ENCODE results near the gene CDC42EP2.

The CDC42EP2 gene

GRCh38 chr11:65310215-65310614 lies 4.5 kb upstream of the CDC42EP2 start:
- TF ChIP-seq, protein P1, sequence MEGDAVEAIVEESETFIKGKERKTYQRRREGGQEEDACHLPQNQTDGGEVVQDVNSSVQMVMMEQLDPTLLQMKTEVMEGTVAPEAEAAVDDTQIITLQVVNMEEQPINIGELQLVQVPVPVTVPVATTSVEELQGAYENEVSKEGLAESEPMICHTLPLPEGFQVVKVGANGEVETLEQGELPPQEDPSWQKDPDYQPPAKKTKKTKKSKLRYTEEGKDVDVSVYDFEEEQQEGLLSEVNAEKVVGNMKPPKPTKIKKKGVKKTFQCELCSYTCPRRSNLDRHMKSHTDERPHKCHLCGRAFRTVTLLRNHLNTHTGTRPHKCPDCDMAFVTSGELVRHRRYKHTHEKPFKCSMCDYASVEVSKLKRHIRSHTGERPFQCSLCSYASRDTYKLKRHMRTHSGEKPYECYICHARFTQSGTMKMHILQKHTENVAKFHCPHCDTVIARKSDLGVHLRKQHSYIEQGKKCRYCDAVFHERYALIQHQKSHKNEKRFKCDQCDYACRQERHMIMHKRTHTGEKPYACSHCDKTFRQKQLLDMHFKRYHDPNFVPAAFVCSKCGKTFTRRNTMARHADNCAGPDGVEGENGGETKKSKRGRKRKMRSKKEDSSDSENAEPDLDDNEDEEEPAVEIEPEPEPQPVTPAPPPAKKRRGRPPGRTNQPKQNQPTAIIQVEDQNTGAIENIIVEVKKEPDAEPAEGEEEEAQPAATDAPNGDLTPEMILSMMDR (IDR thresholded peaks at IDR 0.05; ENCODE audit: low read depth, low read length), result no peak
- no peak overlapping the region for H3K4me3 ChIP-seq (ENCODE audit: low read depth, low read length)

DNA sequence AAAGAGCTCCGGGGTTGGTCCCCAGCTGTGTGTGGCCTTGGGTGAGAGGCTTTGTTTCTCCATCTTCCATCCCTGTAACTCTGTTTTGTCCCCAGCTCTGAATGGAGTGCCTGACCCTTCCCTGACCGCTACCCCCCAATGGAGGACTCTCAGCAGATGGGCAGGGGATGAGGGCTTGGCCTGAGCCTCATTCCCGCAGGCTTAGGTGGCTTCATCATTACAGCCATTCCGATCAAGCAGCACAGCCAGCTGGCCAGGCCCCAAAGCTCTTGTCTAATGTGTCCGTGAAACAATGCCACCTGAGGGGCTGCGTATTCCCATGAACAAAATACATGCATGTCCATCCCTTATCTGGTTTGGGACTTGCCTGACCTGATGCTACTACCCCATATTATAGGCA lies 3.9 kb upstream of the CDC42EP2 start:
- H3K4me3 ChIP-seq (ENCODE audit: low read depth, low read length), result no peak overlapping the region
- TF ChIP-seq, protein P1 (IDR thresholded peaks at IDR 0.05; ENCODE audit: low read depth, low read length), result no peak

DNA sequence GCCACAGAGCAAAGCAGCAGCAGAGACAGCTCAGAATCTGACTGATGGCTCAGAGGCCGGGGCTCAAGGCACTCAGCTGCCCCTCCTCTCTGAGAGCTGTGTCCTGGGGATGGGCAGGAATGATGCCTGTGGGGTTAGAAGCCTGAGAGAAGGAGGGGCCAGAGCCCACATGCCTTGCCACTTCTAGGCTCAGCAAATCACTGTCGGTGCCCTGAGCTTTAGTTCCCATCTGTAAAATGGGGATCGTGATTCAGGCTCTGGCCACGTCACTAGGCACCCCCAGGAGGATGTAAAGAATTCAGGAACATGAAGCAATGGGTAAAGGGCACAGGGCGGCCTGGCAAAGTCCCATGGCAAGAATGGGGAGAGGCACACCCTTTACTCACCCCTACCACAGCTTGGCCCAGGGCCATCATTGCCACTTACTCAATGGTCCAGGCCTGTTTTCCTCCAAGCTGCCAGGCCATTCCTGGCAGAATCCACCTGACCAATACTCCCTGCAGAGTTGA lies 3.4 kb upstream of the CDC42EP2 start:
- H3K4me3 ChIP-seq (ENCODE audit: low read depth, low read length), result no peak overlapping the region

DNA sequence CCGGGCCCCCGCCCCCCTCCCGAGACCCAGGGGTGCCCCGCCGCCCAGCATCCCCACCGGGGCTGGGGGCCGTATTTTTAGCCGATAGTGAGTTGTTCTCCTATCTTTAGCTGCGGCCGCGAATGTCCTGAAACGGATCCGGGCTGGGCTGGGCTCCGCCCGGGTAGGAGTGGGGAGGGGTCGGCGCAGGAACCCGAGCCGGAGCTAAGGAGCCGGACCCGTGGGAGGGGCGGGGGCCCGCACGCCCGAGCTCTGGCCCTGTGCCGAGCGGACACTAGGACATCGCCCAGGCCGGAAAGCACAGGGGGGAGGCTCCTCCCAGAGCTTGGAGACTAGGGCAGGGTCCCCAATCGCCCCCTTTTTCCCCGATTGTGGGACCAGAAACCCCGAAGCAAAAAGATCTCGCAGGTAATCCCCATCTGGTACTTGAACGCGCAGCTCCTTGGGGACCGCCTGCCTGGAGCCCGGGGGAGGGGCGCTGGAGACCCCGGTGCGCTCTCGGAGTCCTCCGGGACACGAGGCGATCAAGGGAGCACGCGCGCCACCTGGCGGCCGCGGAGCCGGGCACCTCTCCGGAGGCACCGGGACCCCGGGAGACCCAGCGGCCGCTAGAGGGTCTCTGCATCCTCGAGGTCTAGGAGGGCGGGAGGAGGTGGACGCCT lies 669 bp downstream of the CDC42EP2 start:
- TF ChIP-seq, protein P1 (IDR thresholded peaks at IDR 0.05; ENCODE audit: low read depth, low read length), result peak; percentile 86
- H3K4me3 ChIP-seq (ENCODE audit: low read depth, low read length), result peak overlapping the region; percentile 93

More for the DNA sequence above, 3.4 kb upstream of the CDC42EP2 start:
- TF ChIP-seq, protein P1 (IDR thresholded peaks at IDR 0.05; ENCODE audit: low read depth, low read length), result no peak

DNA sequence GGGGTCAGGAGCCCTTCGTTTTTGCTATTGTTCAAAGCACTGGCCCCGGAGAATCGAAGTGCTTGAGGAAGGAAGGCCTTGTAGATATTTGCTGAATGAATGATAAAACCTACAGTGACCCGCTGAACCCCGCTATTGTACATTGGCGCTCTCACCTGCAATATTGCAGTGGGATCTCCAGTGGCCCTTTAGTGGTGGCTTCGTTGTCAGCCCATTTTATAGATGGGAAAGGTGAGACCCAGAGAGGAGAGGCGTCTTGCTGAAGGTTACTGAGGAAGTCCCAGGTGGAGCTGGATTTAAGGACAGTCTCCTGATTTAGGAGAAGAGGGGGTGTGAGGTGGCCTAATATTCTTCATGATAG lies 1.2 kb downstream of the CDC42EP2 start:
- peak overlapping the region; percentile 93 for H3K4me3 ChIP-seq (ENCODE audit: low read depth, low read length)
- TF ChIP-seq, protein P1 (IDR thresholded peaks at IDR 0.05; ENCODE audit: low read depth, low read length), result no peak

GRCh38 chr11:65316227-65317024 lies 1.8 kb downstream of the CDC42EP2 start:
- TF ChIP-seq, protein P1 (IDR thresholded peaks at IDR 0.05; ENCODE audit: low read depth, low read length), result no peak
- peak overlapping the region; percentile 93 for H3K4me3 ChIP-seq (ENCODE audit: low read depth, low read length)
